SJSA1 (cell line): ENCODE results near the gene ECHDC1. TPM values are rescaled to one million over a fixed set of nuclear protein-coding genes. Genes with fewer than 3 reads are reported as not detected.

Experiments
- DNase-seq, 2 experiments: peaks; one replicate each; pipeline ENCODE4 v3.0.0-alpha.2; 2015 to 2020; ENCODE audit warnings: low spot score in 2 of 2, low read depth in 1 of 2
- H3K27ac ChIP-seq: fragments of 250-450 bp; sonication (Bioruptor Pico); 2 replicates; pipeline ENCODE4 v1.5.1; 2020; ENCODE audit warnings: mild to moderate bottlenecking, moderate library complexity
- H3K27me3 ChIP-seq: fragments of 250-450 bp; sonication (Bioruptor Pico); replicated peaks from 2 replicates; pipeline ENCODE4 v1.5.1; 2020; ENCODE audit warnings: mild to moderate bottlenecking, moderate library complexity
- H3K36me3 ChIP-seq: fragments of 250-450 bp; sonication (Bioruptor Pico); 2 replicates; pipeline ENCODE4 v1.5.1; 2020; ENCODE audit warnings: mild to moderate bottlenecking
- H3K4me1 ChIP-seq: fragments of 250-450 bp; sonication (Bioruptor Pico); replicated peaks from 2 replicates; pipeline ENCODE4 v1.6.1; 2021; ENCODE audit warnings: mild to moderate bottlenecking
- H3K4me3 ChIP-seq: fragments of 250-450 bp; sonication (Bioruptor Pico); 2 replicates; pipeline ENCODE4 v1.5.1; 2020; ENCODE audit warnings: mild to moderate bottlenecking
- H3K9me3 ChIP-seq: fragments of 250-450 bp; sonication (Bioruptor Pico); replicated peaks from 2 replicates; pipeline ENCODE4 v1.5.1; 2020; ENCODE audit warnings: mild to moderate bottlenecking
- total RNA-seq: library from RNA; depleted of rRNA; stranded (reverse); fragments of >200 nt; shearing (Covaris generic); gene quantifications from 2 replicates; pipeline ENCODE4 v1.2.3, GENCODE V29; 2014

Gene ECHDC1
- total RNA-seq, 1 experiment from 2014 or later: 81.2 TPM

GRCh38 chr6:127328043-127328609, 15.3 kb downstream of the ECHDC1 start:
- peak overlapping the region; percentile 89 for H3K27ac ChIP-seq
- peak in 1 of 2 experiments; percentile 88 for DNase-seq

DNA sequence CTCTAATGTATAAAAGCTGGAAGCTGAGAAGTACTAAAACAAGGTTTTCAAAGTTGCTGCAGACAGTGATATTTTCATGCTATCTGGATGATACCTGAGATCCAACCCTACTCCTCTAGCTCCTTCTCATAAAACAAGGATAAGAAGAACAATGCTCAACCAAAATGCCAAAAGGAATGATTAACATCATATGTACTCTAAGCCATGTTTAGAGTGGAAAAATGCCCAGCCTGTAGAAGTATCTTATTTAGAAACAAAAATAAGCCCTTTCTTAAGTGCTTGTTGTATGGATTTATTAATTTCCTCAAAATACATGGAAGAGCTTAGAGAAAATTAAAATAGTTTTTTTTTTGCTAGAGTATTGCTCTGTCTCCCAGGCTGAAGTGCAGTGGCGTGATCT, 23.7 kb downstream of the ECHDC1 start:
- no peaks in the 10 kb centered on the region for H3K4me1 ChIP-seq
- no peaks in the 10 kb centered on the region for H3K9me3 ChIP-seq
- H3K36me3 ChIP-seq: peaks cover 72% of the 10 kb centered on the region
- no peaks in the 10 kb centered on the region for H3K27me3 ChIP-seq
- H3K27ac ChIP-seq: no peak overlapping the region
- H3K4me3 ChIP-seq: no peak overlapping the region
- no peak for DNase-seq

More at GRCh38 chr6:127328043-127328609, 15.3 kb downstream of the ECHDC1 start:
- H3K4me3 ChIP-seq: no peak overlapping the region
- H3K27me3 ChIP-seq: no peaks in the 10 kb centered on the region
- no peaks in the 10 kb centered on the region for H3K9me3 ChIP-seq
- peaks cover 59% of the 10 kb centered on the region for H3K36me3 ChIP-seq
- H3K4me1 ChIP-seq: peaks cover 45% of the 10 kb centered on the region

DNA sequence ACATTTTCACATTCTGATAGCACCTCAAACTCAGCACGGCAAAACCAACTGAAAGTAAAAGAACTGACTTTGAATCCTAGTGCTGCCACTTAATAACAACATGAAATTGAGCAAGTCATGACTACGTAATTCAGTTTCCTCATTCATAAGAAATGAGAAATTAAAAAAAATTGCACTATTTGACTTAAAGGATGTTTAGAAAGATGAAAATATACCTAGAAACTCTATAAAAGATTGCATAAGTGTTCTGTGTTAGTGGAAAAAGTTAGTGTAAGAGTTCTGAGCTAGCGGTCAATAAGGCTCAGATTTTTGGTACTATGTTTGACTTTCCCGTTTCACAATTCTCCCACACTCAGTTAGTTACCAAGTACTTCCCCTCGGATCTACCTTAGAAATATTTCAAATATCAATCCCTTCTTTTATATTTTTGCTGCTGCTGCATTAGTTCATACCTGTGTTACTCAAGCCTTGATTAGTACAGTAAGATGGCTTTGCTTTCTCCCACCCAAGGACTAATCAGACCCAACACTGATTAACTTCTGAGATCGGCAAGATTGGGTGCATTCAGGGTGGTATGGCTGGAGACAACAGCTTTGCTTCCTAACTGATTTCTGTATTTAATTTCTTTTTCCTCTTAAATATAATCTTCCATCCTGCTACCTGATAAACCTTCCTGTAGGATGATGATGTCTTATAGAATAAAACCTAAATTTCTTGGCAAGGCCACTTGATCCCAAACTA, 25.9 kb downstream of the ECHDC1 start:
- peaks cover 71% of the 10 kb centered on the region for H3K36me3 ChIP-seq
- no peak for DNase-seq
- no peaks in the 10 kb centered on the region for H3K27me3 ChIP-seq
- H3K4me1 ChIP-seq: no peaks in the 10 kb centered on the region
- no peaks in the 10 kb centered on the region for H3K9me3 ChIP-seq
- no peak overlapping the region for H3K27ac ChIP-seq
- H3K4me3 ChIP-seq: no peak overlapping the region

GRCh38 chr6:127305741-127306140, 37.7 kb downstream of the ECHDC1 start:
- Histone ChIP-seq H3K36me3 (peaks cover 19% of the 10 kb centered on the region), H3K4me3 (no peak overlapping the region), H3K27ac (no peak overlapping the region), H3K9me3 (no peaks in the 10 kb centered on the region), H3K27me3 (no peaks in the 10 kb centered on the region), H3K4me1 (peaks cover under 1% of the 10 kb centered on the region)
- no peak for DNase-seq

DNA sequence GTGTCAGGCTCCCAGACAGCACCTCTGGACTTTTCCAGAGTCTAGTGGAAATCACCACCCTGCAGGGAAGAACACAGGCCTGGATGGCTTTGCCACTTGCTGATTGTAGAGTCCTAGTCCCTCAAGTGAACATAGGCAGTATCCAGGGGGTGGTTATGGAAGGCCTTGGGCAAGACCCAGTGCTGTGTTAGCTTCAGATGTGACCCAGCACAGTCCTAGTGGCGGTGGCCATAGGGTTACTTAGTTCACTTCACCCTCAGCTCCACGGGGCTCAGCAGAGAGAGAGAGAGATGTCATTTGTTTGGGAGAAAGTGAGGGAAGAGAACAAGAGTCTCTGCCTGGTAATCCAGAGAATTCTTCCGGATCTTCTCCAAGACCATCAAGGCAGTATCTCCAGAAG, 39.5 kb downstream of the ECHDC1 start:
- Histone ChIP-seq H3K4me3 (no peak overlapping the region), H3K36me3 (peaks cover 10% of the 10 kb centered on the region), H3K27me3 (no peaks in the 10 kb centered on the region), H3K27ac (no peak overlapping the region), H3K9me3 (no peaks in the 10 kb centered on the region), H3K4me1 (peaks cover 15% of the 10 kb centered on the region)
- no peak for DNase-seq

GRCh38 chr6:127302728-127303660, 40.4 kb downstream of the ECHDC1 start:
- no peaks in the 10 kb centered on the region for H3K27me3 ChIP-seq
- no peak overlapping the region for H3K4me3 ChIP-seq
- peak in 1 of 2 experiments; percentile 66 for DNase-seq

DNA sequence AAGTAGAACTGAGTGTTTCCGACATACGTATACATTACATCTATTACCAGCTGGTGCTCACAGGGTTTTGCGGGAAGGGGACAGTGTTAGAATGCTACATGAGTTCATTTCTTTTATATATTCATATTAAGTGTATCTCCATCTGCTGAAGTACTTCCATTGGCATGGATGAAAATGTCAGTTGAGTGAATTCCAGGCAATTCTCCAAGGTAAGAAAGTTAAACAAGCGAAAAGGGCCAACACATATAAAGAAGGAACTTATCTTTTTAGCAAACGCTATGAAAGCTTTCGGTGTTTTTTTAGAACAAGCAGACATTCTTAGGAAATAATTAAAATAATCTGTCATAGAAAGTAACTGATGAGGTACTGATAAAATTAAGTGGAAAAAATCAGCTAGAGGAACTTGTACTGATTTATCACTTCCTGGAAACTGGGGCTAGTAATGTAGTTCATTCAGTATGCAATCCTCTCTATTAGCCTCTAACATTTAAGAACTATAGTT, 42.2 kb downstream of the ECHDC1 start:
- H3K27ac ChIP-seq: no peak overlapping the region
- H3K27me3 ChIP-seq: no peaks in the 10 kb centered on the region
- peaks cover 15% of the 10 kb centered on the region for H3K4me1 ChIP-seq
- no peaks in the 10 kb centered on the region for H3K9me3 ChIP-seq
- DNase-seq: no peak
- peaks cover 22% of the 10 kb centered on the region for H3K36me3 ChIP-seq
- no peak overlapping the region for H3K4me3 ChIP-seq

More at GRCh38 chr6:127302728-127303660, 40.4 kb downstream of the ECHDC1 start:
- Histone ChIP-seq H3K4me1 (peaks cover 15% of the 10 kb centered on the region), H3K27ac (no peak overlapping the region), H3K36me3 (peaks cover 14% of the 10 kb centered on the region), H3K9me3 (no peaks in the 10 kb centered on the region)

GRCh38 chr6:127300411-127300810, 43.0 kb downstream of the ECHDC1 start:
- peaks cover 15% of the 10 kb centered on the region for H3K4me1 ChIP-seq
- H3K4me3 ChIP-seq: no peak overlapping the region
- H3K27ac ChIP-seq: peak overlapping the region; percentile 56
- peak; percentile 54 to 56 for DNase-seq
- peaks cover 27% of the 10 kb centered on the region for H3K36me3 ChIP-seq
- no peaks in the 10 kb centered on the region for H3K9me3 ChIP-seq
- no peaks in the 10 kb centered on the region for H3K27me3 ChIP-seq

- Histone ChIP-seq H3K4me3 (no peak overlapping the region), H3K9me3 (no peaks in the 10 kb centered on the region), H3K27me3 (no peaks in the 10 kb centered on the region), H3K36me3 (peaks cover 33% of the 10 kb centered on the region), H3K27ac (peak overlapping the region; percentile 56), H3K4me1 (peaks cover 15% of the 10 kb centered on the region)
- DNase-seq: no peak
Measured at GRCh38 chr6:127299522-127300240, 43.7 kb downstream of the ECHDC1 start.

DNA sequence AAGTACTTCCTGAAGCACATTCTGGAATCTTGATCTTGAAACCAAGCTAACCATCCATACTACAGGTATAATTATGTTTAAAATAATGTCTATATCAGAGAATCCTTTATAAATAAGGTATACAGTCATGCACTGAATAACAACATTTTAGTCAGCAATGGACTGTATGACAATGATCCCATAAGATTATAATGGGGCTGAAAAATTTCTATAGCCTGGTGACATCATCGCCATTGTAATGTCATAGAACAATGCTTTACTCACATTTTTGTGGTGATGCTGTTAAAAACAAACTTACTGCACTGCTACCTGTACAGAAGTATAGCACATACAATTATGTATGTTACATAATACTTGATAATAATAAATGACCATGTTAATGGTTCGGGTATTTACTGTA, 44.9 kb downstream of the ECHDC1 start:
- Histone ChIP-seq H3K9me3 (no peaks in the 10 kb centered on the region), H3K27ac (no peak overlapping the region), H3K4me1 (peaks cover 15% of the 10 kb centered on the region), H3K4me3 (no peak overlapping the region), H3K36me3 (peaks cover 42% of the 10 kb centered on the region), H3K27me3 (no peaks in the 10 kb centered on the region)
- no peak for DNase-seq

- Histone ChIP-seq H3K4me3 (no peak overlapping the region), H3K27ac (no peak overlapping the region), H3K36me3 (peaks cover 47% of the 10 kb centered on the region), H3K4me1 (peaks cover 15% of the 10 kb centered on the region), H3K27me3 (no peaks in the 10 kb centered on the region), H3K9me3 (no peaks in the 10 kb centered on the region)
- no peak for DNase-seq
Measured at GRCh38 chr6:127297502-127298070, 45.8 kb downstream of the ECHDC1 start.

- Histone ChIP-seq H3K9me3 (no peaks in the 10 kb centered on the region), H3K4me3 (no peak overlapping the region), H3K27me3 (no peaks in the 10 kb centered on the region; the same call in 1 of the 2 replicates), H3K4me1 (0 out of 2 replicates have a peak, but pooled peaks cover 3% of the 10 kb centered on the region), H3K36me3 (peaks cover 69% of the 10 kb centered on the region), H3K27ac (no peak overlapping the region)
- no peak for DNase-seq
Measured at GRCh38 chr6:127291495-127291894, 51.9 kb downstream of the ECHDC1 start.
